WI38 (cell line): ENCODE data around the gene CAMK2A.

ENCODE experiments used
- H3K4me3 ChIP-seq: 2 replicates; pipeline ENCODE4 v1.5.1; 2011; ENCODE audit warnings: low read depth, mild to moderate bottlenecking, control low read depth, low read length
- TF ChIP-seq, protein P1 (sequence below): IDR thresholded peaks from 2 replicates; pipeline ENCODE4 v1.5.1; 2012; ENCODE audit warnings: low read depth, mild to moderate bottlenecking, control low read depth, low read length

CAMK2A gene

DNA sequence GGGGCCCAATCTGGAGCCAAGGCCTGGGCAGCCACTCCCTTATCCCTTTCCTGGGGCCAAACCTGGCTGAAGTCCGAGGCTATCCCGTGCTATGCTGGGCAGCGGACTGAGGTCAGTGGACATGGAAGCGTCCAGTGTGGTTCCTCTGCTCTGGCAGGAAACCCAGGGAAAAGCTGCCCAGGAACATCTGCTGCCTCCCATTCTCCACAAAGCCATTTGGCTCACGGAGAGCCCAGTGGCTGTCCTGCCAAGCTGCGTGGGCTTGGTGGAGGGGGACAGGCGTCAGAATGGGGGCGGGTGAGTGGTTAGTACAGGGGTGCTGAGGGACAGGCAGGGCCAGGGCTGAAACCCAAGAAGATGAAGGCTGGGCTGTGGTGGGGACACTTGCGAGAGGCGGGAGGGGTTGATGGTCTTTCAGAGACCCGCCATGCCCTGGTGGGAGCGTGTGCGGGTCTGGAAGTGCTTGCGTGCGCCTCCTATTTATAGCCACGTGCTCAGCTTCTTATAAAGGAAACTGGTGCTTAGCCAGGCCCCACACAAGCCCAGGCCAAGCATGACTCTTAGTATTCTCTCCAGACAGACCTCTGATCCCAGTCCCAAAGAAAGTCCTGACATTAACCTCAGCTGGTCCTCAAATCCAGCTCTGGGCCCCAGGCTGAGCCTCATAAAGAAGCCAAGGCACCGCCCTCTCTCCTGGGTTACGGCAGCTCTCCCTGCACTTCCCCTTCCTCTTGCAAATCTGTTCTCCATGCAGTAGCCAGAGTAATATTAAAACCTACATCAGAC, 109.1 kb downstream of the CAMK2A start:
- H3K4me3 ChIP-seq, result no peak overlapping the region
- TF ChIP-seq, protein P1, sequence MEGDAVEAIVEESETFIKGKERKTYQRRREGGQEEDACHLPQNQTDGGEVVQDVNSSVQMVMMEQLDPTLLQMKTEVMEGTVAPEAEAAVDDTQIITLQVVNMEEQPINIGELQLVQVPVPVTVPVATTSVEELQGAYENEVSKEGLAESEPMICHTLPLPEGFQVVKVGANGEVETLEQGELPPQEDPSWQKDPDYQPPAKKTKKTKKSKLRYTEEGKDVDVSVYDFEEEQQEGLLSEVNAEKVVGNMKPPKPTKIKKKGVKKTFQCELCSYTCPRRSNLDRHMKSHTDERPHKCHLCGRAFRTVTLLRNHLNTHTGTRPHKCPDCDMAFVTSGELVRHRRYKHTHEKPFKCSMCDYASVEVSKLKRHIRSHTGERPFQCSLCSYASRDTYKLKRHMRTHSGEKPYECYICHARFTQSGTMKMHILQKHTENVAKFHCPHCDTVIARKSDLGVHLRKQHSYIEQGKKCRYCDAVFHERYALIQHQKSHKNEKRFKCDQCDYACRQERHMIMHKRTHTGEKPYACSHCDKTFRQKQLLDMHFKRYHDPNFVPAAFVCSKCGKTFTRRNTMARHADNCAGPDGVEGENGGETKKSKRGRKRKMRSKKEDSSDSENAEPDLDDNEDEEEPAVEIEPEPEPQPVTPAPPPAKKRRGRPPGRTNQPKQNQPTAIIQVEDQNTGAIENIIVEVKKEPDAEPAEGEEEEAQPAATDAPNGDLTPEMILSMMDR, result no peak

DNA sequence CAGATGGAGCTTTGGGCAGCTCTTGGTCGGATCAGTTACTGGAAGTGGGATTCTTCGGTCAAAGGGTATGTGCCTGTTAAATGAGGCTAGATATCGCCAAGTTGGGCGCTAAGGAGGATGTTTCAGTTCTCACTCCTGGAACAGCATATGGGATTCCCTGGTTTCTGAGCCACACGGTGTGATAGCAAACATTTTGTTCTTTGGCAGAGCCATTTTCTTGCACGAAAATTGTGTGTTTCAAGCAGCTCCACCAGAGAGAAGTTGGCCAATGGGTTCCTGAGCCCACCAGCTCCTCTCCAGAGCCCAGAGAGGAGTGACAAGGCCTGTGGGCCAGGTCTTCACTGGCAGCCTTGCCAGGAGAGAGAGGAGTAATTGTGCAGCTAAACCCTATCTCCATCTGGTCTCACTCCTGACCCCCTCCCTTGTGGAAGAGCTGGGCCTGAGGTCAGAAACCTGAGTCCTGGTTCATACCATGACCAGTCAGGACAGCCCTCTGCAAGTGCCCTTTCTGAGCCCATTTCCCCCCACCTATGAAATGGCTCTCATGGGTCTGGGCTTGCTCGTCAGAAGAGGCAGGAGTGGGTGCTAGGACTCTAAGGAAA, 110.5 kb downstream of the CAMK2A start:
- TF ChIP-seq, protein P1, result no peak
- H3K4me3 ChIP-seq, result no peak overlapping the region

DNA sequence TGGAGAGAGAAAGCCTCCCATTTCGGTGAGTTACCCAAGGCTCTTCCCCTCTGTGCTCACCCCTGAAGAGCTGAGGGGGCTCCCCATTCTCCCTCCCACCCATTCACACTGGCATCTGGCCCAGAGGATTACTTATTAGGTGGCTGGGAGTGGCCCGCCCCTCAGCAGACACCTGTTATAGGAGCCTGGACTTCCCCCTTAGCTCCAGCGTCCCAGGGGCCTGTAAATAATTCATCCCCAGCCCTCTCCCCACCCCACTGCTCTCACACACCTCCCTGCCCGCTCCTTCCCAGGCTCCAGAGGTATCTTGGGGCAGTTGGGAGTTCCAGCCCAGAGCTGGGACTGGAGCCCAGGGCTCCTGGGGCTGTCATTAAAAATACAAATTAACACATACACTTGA, 111.3 kb downstream of the CAMK2A start:
- TF ChIP-seq, protein P1, result no peak
- no peak overlapping the region for H3K4me3 ChIP-seq

DNA sequence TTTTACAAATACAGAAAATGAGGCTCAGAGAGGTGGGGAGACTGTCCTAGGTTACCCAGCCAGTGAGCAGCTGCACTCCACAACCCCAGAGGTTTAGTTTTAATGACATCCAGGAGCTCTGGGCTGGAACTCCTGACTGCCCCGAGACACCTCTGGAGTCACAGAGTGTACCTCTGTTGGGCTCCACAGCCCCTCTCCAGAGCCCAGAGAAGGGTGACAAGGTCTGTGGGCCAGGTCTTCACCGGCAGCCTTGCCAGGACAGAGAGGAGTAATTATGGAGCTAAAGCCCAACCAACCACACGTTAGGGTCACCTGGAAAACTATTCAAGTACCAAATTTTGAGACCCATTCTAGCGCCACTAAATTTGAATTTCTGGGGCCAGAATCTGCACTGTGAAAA, 111.9 kb downstream of the CAMK2A start:
- TF ChIP-seq, protein P1, result no peak

DNA sequence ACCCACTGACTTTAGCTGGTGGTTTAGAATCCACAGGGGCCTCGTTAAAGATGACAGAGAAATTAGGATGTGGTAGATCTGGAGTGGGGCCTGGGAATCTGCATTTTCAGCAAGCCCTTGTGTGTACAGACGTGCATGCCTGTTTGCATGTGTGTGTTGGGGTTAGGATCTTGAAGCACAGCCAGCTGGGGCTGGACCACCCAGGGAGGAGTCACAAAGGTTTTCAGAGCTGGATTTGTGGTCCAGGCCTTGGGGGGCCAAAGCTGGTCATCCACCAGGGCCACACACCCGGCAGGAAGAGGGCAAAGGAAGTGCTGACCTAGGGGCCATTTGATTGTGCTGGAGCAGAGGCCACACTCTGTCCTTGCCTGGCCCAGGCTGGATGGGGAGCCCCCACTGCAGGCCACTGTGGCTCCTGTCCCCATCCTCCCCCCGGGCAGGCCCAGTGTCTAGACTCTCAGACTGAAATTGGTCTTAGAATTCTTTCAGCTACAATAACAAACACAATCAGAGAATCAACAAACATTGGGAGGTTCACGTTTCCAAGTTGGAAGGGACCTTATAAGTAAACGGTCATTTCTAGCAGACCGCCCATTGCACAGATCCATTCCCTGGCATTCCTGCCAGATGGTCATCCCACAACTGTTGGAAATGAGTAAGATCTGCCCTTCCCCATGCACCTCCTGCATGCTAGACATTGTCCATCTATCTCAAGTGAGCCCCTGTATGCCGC, 112.7 kb downstream of the CAMK2A start:
- no peak overlapping the region for H3K4me3 ChIP-seq
- TF ChIP-seq, protein P1, result no peak

More for the DNA sequence above, 111.9 kb downstream of the CAMK2A start:
- H3K4me3 ChIP-seq, result no peak overlapping the region

DNA sequence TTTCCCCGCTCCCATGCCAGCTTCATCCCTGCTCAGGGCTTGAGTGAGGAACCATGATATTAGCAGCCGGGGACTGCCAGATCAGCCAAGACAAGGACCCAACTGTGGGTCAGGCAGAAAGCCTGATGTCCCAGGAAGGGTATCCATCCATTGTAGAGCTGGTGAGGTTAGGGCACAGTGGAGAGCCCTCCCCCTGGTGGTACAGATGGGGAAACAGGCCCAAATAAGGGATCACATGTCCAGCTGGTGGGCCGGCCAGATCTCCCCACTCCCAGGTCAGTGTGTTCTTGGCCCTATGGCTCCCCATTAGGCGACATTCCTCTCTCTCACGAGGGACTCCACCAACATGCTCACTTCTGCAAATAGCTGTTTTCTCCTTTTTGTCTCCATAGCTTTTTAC, 114.0 kb downstream of the CAMK2A start:
- no peak overlapping the region for H3K4me3 ChIP-seq
- TF ChIP-seq, protein P1, result peak; percentile 68

DNA sequence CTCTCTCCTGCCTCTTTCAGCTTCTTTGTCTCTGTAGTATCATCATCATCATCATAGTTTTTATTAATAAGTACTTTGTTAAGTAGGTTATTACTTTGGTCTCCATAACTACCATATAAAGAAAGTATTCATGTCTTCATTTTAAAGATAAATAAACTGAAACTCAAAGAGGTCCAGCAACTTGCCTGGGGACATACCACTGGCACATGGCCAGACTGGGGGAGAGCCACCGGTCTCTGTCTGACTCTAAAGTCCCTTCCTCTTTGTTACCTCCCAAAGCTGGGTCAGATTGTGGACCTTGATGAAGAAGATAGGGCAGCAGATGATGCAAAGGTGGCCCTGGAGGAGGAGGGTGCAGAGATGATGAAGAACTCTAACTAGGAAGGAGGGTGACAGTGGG, 114.5 kb downstream of the CAMK2A start:
- H3K4me3 ChIP-seq, result no peak overlapping the region
- TF ChIP-seq, protein P1, result no peak
